Sciatic nerve (tissue), 2 donors: ENCODE measurements around the gene EXPH5. TPM values are rescaled to one million over a fixed set of nuclear protein-coding genes. Genes with fewer than 3 reads are reported as not detected.

Experiments
- ATAC-seq: fragments of 200-7000 bp; cut with Tn5 transposase; one replicate; pipeline ENCODE4 v1.9.1; 2020; ENCODE audit warnings: mild to moderate bottlenecking, moderate library complexity
- DNase-seq: peaks from one replicate; pipeline ENCODE4 v3.0.0-alpha.2; 2020; ENCODE audit warnings: low spot score
- intact Hi-C: fragments of 100-400 bp; cut with DNase I; formaldehyde crosslinking; loops from one replicate; pipeline ENCODE4 v1.14.2; 2022
- total RNA-seq: library from RNA; stranded (reverse); fragmentation: NEBNext Ultra II Directional; extraction: Animal tissue kit (Norgen Biotek cat#: 25700); gene quantifications from one replicate; pipeline ENCODE4 v1.2.1, GENCODE V29; 2021
- donor health status: DM: no; HTN: no; CAD: no.
- donor health status: DM: no; HTN: no; CAD: no.

EXPH5 gene
- total RNA-seq, 1 donor from 2014 or later: 11.9 TPM

- no peak for DNase-seq
- ATAC-seq: no peak
- intact Hi-C loops: no loop called here
Measured at GRCh38 chr11:108535384-108535955, 58.1 kb downstream of the EXPH5 start.

GRCh38 chr11:108534274-108534882 is 59.2 kb downstream of the EXPH5 start:
- intact Hi-C loops: no loop called here
- no peak for DNase-seq
- no peak for ATAC-seq

- DNase-seq (no peak), ATAC-seq (no peak)
- intact Hi-C loops: no loop called here
Measured at GRCh38 chr11:108530426-108530825, 63.1 kb downstream of the EXPH5 start.

- intact Hi-C loops: no loop called here
- no peak for DNase-seq
Measured at GRCh38 chr11:108527382-108527781, 66.2 kb downstream of the EXPH5 start.

GRCh38 chr11:108525161-108525560 is 68.4 kb downstream of the EXPH5 start:
- intact Hi-C loops: no loop called here
- no peak for ATAC-seq

More at GRCh38 chr11:108527382-108527781, 66.2 kb downstream of the EXPH5 start:
- ATAC-seq: no peak

GRCh38 chr11:108524422-108524821 is 69.1 kb downstream of the EXPH5 start:
- ATAC-seq (no peak), DNase-seq (no peak)
- intact Hi-C loops: no loop called here

More at GRCh38 chr11:108525161-108525560, 68.4 kb downstream of the EXPH5 start:
- DNase-seq: no peak

GRCh38 chr11:108522318-108522717 is 71.2 kb downstream of the EXPH5 start:
- ATAC-seq: no peak
- intact Hi-C loops: no loop called here
- DNase-seq: no peak

GRCh38 chr11:108518581-108518980 is 75.0 kb downstream of the EXPH5 start:
- no peak for DNase-seq
- intact Hi-C loops: no loop called here
- no peak for ATAC-seq

GRCh38 chr11:108516125-108516524 is 77.4 kb downstream of the EXPH5 start:
- intact Hi-C loops: no loop called here
- ATAC-seq (no peak), DNase-seq (no peak)

- intact Hi-C loops: no loop called here
- no peak for ATAC-seq
- no peak for DNase-seq
Measured at GRCh38 chr11:108512708-108513107, 80.9 kb downstream of the EXPH5 start.

- intact Hi-C loops: no loop called here
- no peak for DNase-seq
- no peak for ATAC-seq
Measured at GRCh38 chr11:108511851-108512474, 81.6 kb downstream of the EXPH5 start.

- DNase-seq: no peak
- intact Hi-C loops: no loop called here
- ATAC-seq: no peak
Measured at GRCh38 chr11:108508653-108509593, 84.6 kb downstream of the EXPH5 start.

- intact Hi-C loops: no loop called here
- ATAC-seq (no peak), DNase-seq (no peak)
Measured at GRCh38 chr11:108501396-108501795, 92.2 kb downstream of the EXPH5 start.

- ATAC-seq: no peak
- intact Hi-C loops: no loop called here
- DNase-seq: no peak
Measured at GRCh38 chr11:108500721-108501120, 92.8 kb downstream of the EXPH5 start.

GRCh38 chr11:108500169-108500568 is 93.4 kb downstream of the EXPH5 start:
- no peak for ATAC-seq
- no peak for DNase-seq
- intact Hi-C loops: no loop called here

GRCh38 chr11:108498816-108499408 is 94.7 kb downstream of the EXPH5 start:
- intact Hi-C loops: no loop called here
- DNase-seq: peak; percentile 61
- ATAC-seq: no peak

GRCh38 chr11:108498046-108498815 is 95.3 kb downstream of the EXPH5 start, which contains the start of gene POGLUT3:
TSS of gene POGLUT3 (minus strand) at chr11:108498384. CDS start at chr11:108498366, 18 bp downstream.
- peak; percentile 75 for ATAC-seq
- intact Hi-C loops: no loop called here
- DNase-seq: peak; percentile 76

GRCh38 chr11:108497317-108498045 is 96.1 kb downstream of the EXPH5 start:
- peak; percentile 87 for DNase-seq
- intact Hi-C loops: no loop called here
- ATAC-seq: peak; percentile 97
